ENCODE results near the gene TSHZ2. TPM values are rescaled to one million over a fixed set of nuclear protein-coding genes. Genes with fewer than 3 reads are reported as not detected.
"Not testable (repeated sequence)": the region's sequence is repeated elsewhere in the genome, so short reads cannot be mapped to it uniquely, and the experiment has no call there.

Gene TSHZ2
- total RNA-seq, 4 donors from 2014 or later = 35.6 to 83.5 (median 48.8) TPM

DNA sequence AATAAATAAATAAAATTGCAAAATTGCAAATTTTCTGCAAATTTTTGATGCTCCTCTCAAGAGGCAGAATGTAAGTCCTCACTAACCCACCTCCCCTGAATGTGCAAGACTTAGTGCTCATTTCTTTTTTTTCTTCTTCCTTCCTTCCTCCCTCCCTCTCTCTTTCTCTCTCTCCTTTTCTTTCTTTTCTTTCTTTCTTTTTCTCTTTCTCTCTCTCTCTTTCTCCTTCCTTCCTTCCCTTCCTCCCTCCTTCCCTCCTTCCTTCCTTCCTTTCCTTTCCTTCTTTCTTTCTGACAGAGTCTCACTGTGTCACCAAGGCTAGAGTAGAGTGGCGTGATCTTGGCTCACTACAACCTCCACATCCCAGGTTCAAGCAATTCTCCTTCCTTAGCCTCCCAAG is 561.3 kb downstream of the TSHZ2 start:
- DNase-seq (ENCODE audit: low spot score) (no peak), ATAC-seq (ENCODE audit: low FRiP score) (no peak)
- TF ChIP-seq, protein P1, sequence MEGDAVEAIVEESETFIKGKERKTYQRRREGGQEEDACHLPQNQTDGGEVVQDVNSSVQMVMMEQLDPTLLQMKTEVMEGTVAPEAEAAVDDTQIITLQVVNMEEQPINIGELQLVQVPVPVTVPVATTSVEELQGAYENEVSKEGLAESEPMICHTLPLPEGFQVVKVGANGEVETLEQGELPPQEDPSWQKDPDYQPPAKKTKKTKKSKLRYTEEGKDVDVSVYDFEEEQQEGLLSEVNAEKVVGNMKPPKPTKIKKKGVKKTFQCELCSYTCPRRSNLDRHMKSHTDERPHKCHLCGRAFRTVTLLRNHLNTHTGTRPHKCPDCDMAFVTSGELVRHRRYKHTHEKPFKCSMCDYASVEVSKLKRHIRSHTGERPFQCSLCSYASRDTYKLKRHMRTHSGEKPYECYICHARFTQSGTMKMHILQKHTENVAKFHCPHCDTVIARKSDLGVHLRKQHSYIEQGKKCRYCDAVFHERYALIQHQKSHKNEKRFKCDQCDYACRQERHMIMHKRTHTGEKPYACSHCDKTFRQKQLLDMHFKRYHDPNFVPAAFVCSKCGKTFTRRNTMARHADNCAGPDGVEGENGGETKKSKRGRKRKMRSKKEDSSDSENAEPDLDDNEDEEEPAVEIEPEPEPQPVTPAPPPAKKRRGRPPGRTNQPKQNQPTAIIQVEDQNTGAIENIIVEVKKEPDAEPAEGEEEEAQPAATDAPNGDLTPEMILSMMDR (IDR thresholded peaks at IDR 0.05) = no peak

DNA sequence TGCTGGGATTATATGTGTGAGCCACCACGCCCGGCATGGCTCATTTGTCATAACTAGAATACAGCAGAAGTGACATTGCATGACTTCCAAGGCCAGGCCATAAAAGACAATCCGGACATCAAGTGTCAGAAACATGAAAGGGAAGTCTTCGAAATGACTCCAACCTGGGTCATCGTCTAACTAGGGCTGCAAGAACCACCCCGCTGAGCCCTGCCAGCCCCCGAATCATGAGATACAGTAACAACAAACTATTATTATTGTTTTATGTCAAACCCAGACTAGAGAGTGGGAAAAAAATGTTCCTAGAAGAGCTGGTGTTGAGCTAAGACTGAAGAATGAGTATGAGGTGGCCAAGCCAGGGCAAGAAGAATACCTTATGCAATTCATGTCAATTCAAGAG is 561.9 kb downstream of the TSHZ2 start:
- ATAC-seq (ENCODE audit: low FRiP score) = no peak
- TF ChIP-seq, protein P1 (IDR thresholded peaks at IDR 0.05) = no peak
- no peak for DNase-seq (ENCODE audit: low spot score)

DNA sequence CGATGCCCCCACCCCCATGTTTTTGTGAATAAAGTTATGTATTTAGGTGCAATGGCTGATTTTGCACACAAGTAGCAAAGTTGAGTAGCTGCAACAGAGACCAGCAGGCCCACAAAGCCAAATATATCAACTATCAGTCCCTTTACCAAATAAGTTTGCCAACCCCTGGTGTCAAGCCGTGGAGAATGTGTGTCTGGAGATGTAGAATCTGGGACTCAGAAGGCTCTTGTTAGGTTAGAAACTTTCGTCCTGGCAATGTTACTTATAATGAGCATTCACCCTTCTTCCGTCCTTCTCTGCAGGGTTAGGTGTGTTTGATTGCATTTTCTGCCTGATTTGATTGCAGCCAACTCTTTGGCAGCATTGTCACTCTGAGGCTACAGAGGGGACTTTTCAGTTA is 563.7 kb downstream of the TSHZ2 start:
- no peak for DNase-seq (ENCODE audit: low spot score)
- TF ChIP-seq, protein P1 (IDR thresholded peaks at IDR 0.05) = no peak
- no peak for ATAC-seq (ENCODE audit: low FRiP score)

DNA sequence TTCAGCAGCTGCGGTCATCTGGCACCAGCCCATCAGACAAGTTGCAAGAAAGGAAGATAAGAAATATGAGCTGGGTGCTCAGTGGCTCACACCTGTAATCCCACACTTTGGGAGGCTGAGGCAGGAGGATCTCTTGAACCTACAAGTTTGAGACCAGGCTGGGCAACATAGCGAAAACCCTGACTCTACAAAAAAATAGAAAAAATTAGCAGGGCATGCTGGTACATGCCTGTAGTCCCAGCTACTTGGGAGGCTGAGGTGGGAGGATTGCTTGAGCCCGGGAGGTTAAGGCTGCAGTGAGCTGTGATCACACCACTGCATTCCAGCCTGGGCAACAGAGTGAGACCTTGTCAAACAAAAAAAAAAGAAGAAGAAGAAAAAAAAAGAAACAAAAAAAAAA is 564.2 kb downstream of the TSHZ2 start:
- ATAC-seq (ENCODE audit: low FRiP score); DNase-seq (ENCODE audit: low spot score): not testable (repeated sequence)

DNA sequence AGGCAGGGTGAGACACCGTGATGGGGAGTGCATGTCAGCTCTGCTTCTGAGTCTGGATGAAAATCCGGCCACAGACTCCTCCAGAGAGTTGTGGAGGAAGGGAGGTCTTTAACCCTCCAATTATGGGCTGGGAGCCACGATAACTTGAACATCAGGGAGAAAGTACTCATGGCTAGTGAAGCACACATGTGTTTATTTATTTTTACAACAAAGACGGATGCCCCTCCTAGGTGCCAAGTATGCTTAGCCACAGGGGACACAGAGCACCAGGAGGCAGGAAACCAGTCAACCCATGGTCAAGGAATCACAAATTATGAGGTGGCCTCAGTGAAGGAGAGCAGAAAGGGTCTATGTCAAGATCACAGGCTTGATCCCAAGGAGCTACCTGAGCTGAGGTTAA is 567.4 kb downstream of the TSHZ2 start:
- DNase-seq (ENCODE audit: low spot score) = no peak
- ATAC-seq (ENCODE audit: low FRiP score) = no peak
- TF ChIP-seq, protein P1 (IDR thresholded peaks at IDR 0.05) = no peak

Small RNAs within 50 kb of the gene (small RNA-seq; reads per million reads assigned to genes)
- not detected for gene RF00019
